Vagina (tissue), 2 donors: ENCODE measurements around the gene FHIP1A. TPM values are rescaled to one million over a fixed set of nuclear protein-coding genes. Genes with fewer than 3 reads are reported as not detected.
"Not testable (repeated sequence)": the region's sequence is repeated elsewhere in the genome, so short reads cannot be mapped to it uniquely, and the experiment has no call there.

Source experiments
- DNase-seq, 2 donors: peaks; one replicate each; pipeline ENCODE4 v3.0.0-alpha.2; 2017; ENCODE audit errors: extremely low spot score in 2 of 2
- H3K27ac ChIP-seq: fragments of 200-600 bp; sonication (generic); one replicate; pipeline ENCODE4 v1.5.1; 2019
- H3K27me3 ChIP-seq: fragments of 200-600 bp; sonication (generic); one replicate; pipeline ENCODE4 v1.5.1; 2019
- H3K36me3 ChIP-seq, 2 donors: fragments of 200-600 bp; sonication (generic); one replicate each; pipeline ENCODE4 v1.5.1; 2017 to 2019
- H3K4me1 ChIP-seq: fragments of 200-600 bp; sonication (generic); one replicate; pipeline ENCODE4 v1.5.1; 2019
- H3K4me3 ChIP-seq, 2 donors: fragments of 200-600 bp; sonication (generic); 1 replicate in 1 of 2; 2 replicates in 1 of 2; pipeline ENCODE4 v1.5.1; 2016 to 2019
- H3K9me3 ChIP-seq: fragments of 200-600 bp; sonication (generic); one replicate; pipeline ENCODE4 v1.5.1; 2019
- CTCF ChIP-seq, 3 experiments: fragments of 450-650 bp in 2 of 3; fragments of 200-600 bp in 1 of 3; sonication (generic) in 1 of 3; IDR thresholded peaks; one replicate each; pipeline ENCODE4 v1.5.1; 2017 to 2019; ENCODE audit warnings: antibody characterized with exemption in 3 of 3, mild to moderate bottlenecking in 2 of 3, moderate library complexity in 2 of 3
- POLR2A ChIP-seq, 2 donors: fragments of 450-650 bp; IDR thresholded peaks; one replicate each; pipeline ENCODE4 v1.6.1; 2017; ENCODE audit warnings: antibody characterized with exemption in 2 of 2, mild to moderate bottlenecking in 2 of 2, moderate library complexity in 2 of 2
- POLR2AphosphoS5 ChIP-seq, 2 donors: sonication (generic); formaldehyde crosslinking; IDR thresholded peaks; one replicate each; pipeline ENCODE4 v1.9.0; 2017; ENCODE audit warnings: antibody characterized with exemption in 2 of 2, mild to moderate bottlenecking in 2 of 2, low read depth in 1 of 2; ENCODE audit not compliant: insufficient read depth in 1 of 2
- intact Hi-C: fragments of 100-400 bp; cut with DNase I; formaldehyde crosslinking; loops from one replicate; pipeline ENCODE4 v1.15.1; 2023
- total RNA-seq: library from RNA; depleted of rRNA; stranded (reverse); fragments of >200 nt; gene quantifications from one replicate; pipeline ENCODE4 v1.2.3, GENCODE V29; 2016

FHIP1A gene
- total RNA-seq, 1 donor from 2014 or later = 20.4 TPM

DNA sequence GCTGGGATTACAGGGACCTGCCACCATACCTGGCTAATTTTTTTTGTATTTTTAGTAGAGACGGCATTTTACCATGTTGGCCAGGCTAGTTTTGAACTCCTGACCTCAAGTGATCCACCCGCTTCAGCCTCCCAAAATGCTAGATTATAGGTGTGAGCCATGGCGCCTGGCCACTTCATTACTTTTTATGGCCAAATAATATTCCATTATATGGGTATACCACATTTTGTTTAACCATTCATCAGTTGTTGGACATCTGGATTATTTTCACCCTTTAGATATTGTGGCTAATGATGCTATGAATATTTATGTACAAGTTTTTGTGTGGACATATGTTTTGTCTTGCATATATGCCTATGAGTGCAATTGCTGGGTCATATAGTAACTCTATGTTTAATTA is 8.6 kb upstream of the FHIP1A start:
- no peaks in the 10 kb centered on the region for H3K9me3 ChIP-seq
- no peak for TF ChIP-seq POLR2A (IDR thresholded peaks at IDR 0.05)
- TF ChIP-seq CTCF (IDR thresholded peaks at IDR 0.05) = no peak
- TF ChIP-seq POLR2AphosphoS5 (IDR thresholded peaks at IDR 0.05; ENCODE audit: insufficient read depth in 1 of 2, low read depth in 1 of 2) = no peak
- no peak overlapping the region for H3K4me3 ChIP-seq
- no peaks in the 10 kb centered on the region for H3K27me3 ChIP-seq
- H3K4me1 ChIP-seq = no peaks in the 10 kb centered on the region
- no peaks in the 10 kb centered on the region for H3K36me3 ChIP-seq
- no peak for DNase-seq
- no peak overlapping the region for H3K27ac ChIP-seq
- intact Hi-C loops = no loop called here

GRCh38 chr4:151401739-151402138 is 7.2 kb upstream of the FHIP1A start:
- DNase-seq = no peak
- intact Hi-C loops = no loop called here
- Histone ChIP-seq H3K4me1 (no peaks in the 10 kb centered on the region), H3K4me3 (no peak overlapping the region), H3K9me3 (no peaks in the 10 kb centered on the region), H3K27me3 (no peaks in the 10 kb centered on the region), H3K36me3 (no peaks in the 10 kb centered on the region), H3K27ac (no peak overlapping the region)
- TF ChIP-seq CTCF (IDR thresholded peaks at IDR 0.05) = no peak
- TF ChIP-seq POLR2A (IDR thresholded peaks at IDR 0.05) = no peak
- no peak for TF ChIP-seq POLR2AphosphoS5 (IDR thresholded peaks at IDR 0.05; ENCODE audit: insufficient read depth in 1 of 2, low read depth in 1 of 2)

GRCh38 chr4:151402145-151402865 is 6.7 kb upstream of the FHIP1A start:
- DNase-seq = no peak
- intact Hi-C loops = no loop called here

GRCh38 chr4:151403656-151404055 is 5.3 kb upstream of the FHIP1A start:
- TF ChIP-seq POLR2AphosphoS5 (IDR thresholded peaks at IDR 0.05; ENCODE audit: insufficient read depth in 1 of 2, low read depth in 1 of 2) (no peak), POLR2A (IDR thresholded peaks at IDR 0.05) (no peak), CTCF (IDR thresholded peaks at IDR 0.05) (no peak)
- no peak for DNase-seq
- H3K36me3 ChIP-seq = no peaks in the 10 kb centered on the region
- no peak overlapping the region for H3K27ac ChIP-seq
- H3K9me3 ChIP-seq = no peaks in the 10 kb centered on the region
- intact Hi-C loops = no loop called here
- H3K4me3 ChIP-seq = no peak overlapping the region
- H3K27me3 ChIP-seq = no peaks in the 10 kb centered on the region
- peaks cover 6% of the 10 kb centered on the region for H3K4me1 ChIP-seq

More at GRCh38 chr4:151402145-151402865, 6.7 kb upstream of the FHIP1A start:
- Histone ChIP-seq H3K27ac (no peak overlapping the region), H3K4me3 (no peak overlapping the region), H3K36me3 (no peaks in the 10 kb centered on the region), H3K27me3 (no peaks in the 10 kb centered on the region), H3K9me3 (no peaks in the 10 kb centered on the region), H3K4me1 (no peaks in the 10 kb centered on the region)
- TF ChIP-seq POLR2AphosphoS5 (IDR thresholded peaks at IDR 0.05; ENCODE audit: insufficient read depth in 1 of 2, low read depth in 1 of 2) (no peak), POLR2A (IDR thresholded peaks at IDR 0.05) (no peak), CTCF (IDR thresholded peaks at IDR 0.05) (no peak)

GRCh38 chr4:151404802-151405201 is 4.2 kb upstream of the FHIP1A start:
- DNase-seq, H3K36me3 ChIP-seq, H3K27me3 ChIP-seq, H3K9me3 ChIP-seq, H3K4me3 ChIP-seq, intact Hi-C loops, H3K27ac ChIP-seq: not testable (repeated sequence)
- peaks cover 13% of the 10 kb centered on the region for H3K4me1 ChIP-seq
